GM13977 (cell line): Measurements from ENCODE around the gene TMEM97.

Source experiments
- DNase-seq: peaks from one replicate; pipeline ENCODE4 v3.0.0; 2012; ENCODE audit warnings: low spot score
- in situ Hi-C: fragments of 300-500 bp; cut with MboI; formaldehyde crosslinking; loops from one replicate; pipeline ENCODE4 v1.12.0; 2022; ENCODE audit warnings: low sequenced_read_pairs, low pct_unique_long_range_greater_than_20kb, mixed read lengths, inconsistent platforms; ENCODE audit not compliant: unreplicated experiment
- TF ChIP-seq, protein P1 (sequence below): IDR thresholded peaks from 2 replicates; pipeline ENCODE4 v1.5.1; 2012; ENCODE audit warnings: mild to moderate bottlenecking, control low read depth; ENCODE audit not compliant: insufficient read depth; ENCODE audit errors: extremely low read depth, missing control alignments

TMEM97 gene

DNA sequence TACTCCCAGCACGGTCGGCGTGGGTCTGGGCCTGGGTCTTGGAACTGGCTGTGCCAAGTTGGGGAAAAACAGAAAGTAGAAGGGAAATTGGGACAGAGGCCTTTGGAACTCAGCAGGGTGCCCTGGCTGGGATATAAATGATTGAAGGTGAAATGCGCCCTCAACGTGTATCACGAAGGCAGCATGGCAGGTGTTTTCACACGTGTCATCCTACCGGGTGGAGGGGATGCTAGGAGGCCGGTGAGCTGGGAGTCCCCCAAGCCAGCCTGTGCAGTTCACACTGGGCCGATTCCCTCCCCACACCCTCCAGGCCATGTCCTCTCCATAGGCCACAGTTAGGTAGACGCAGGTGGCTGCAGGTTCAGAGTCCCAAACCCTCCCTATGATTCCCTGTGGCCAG lies 22.5 kb downstream of the TMEM97 start:
- DNase-seq = no peak
- TF ChIP-seq, protein P1, sequence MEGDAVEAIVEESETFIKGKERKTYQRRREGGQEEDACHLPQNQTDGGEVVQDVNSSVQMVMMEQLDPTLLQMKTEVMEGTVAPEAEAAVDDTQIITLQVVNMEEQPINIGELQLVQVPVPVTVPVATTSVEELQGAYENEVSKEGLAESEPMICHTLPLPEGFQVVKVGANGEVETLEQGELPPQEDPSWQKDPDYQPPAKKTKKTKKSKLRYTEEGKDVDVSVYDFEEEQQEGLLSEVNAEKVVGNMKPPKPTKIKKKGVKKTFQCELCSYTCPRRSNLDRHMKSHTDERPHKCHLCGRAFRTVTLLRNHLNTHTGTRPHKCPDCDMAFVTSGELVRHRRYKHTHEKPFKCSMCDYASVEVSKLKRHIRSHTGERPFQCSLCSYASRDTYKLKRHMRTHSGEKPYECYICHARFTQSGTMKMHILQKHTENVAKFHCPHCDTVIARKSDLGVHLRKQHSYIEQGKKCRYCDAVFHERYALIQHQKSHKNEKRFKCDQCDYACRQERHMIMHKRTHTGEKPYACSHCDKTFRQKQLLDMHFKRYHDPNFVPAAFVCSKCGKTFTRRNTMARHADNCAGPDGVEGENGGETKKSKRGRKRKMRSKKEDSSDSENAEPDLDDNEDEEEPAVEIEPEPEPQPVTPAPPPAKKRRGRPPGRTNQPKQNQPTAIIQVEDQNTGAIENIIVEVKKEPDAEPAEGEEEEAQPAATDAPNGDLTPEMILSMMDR = no peak
- in situ Hi-C loops = no loop called here

DNA sequence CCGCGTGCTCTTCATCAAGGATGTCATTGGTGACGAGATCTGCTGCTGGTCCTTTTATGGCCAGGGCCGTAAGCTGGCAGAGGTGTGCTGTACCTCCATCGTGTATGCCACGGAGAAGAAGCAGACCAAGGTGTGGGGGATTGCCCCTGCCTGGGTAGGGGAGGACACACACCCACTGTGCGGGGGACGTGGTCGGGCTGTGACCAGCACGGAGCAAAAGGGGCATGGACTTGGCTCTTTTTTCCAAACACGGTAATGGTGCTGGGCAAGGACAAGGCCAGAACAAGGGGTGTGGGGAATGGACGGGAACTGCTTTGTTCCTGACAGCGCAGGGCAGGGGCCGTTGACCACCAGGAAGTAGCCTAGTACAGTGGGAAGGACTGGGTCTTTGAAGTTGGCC lies 23.3 kb downstream of the TMEM97 start:
- DNase-seq = no peak

DNA sequence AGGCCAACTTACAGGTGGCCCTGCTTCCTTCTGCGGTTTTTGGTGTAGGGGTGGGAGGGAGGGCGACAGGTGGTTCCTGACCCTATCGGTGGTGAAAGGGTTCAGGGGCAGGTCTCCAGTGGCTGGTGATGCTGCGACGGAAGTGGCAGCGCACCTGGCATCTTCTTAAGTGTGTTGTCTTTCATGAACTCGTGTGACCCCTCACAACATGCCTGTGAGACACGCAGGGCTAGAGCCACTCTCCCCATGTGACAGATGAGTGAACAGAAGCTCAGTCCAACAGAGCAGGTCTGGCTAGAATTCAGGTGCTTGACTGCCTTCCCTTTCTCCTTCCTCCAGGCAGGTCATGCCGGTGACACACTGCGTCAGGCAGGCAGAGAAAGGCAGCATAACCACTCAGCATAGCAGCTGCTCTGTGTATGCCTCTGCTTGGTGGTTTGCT lies 24.5 kb downstream of the TMEM97 start:
- in situ Hi-C loops = no loop called here
- TF ChIP-seq, protein P1 = no peak
- no peak for DNase-seq

More for the DNA sequence above, 23.3 kb downstream of the TMEM97 start:
- in situ Hi-C loops = no loop called here
- TF ChIP-seq, protein P1 = no peak

DNA sequence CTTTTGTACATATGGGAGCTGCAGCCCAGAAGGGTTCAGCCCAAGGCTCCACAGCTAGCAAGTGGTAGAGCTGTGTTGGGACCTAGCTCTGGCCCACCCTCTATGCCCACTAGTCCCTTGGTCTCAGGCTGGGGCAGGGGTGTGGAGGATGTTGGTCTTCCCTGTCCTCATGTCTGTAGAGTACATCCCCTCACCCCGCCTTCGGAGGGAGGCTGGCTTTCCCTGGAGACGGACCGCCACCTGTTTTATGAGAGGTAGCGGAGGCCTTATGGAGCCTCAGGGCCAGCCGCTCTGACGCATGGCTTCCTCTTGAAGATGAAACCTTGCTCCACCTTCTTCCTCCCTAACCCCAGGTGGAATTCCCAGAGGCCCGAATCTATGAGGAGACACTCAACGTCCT lies 25.0 kb downstream of the TMEM97 start:
- TF ChIP-seq, protein P1 = no peak
- no peak for DNase-seq
- in situ Hi-C loops = no loop called here

DNA sequence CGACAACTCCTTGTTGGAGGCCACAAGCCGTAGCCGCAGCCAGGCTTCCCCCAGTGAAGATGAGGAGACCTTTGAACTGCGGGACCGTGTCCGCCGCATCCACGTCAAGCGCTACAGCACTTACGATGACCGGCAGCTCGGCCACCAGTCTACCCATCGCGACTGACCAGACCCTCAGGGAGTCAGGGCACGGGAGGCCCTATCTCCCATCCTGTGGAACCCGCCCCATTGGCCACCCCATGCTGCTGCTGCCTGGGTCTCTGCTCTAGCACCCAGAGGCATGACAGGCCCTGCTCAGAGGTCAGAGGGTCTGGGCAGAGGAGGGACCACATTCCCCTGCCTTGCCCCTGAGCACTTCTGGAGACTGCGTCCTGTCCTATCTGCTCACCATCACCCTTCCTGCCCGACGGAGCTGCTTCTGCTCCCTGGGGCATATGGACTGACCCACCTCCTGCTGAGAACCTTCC lies 25.5 kb downstream of the TMEM97 start:
- DNase-seq = no peak
- TF ChIP-seq, protein P1 = no peak
- in situ Hi-C loops = no loop called here

DNA sequence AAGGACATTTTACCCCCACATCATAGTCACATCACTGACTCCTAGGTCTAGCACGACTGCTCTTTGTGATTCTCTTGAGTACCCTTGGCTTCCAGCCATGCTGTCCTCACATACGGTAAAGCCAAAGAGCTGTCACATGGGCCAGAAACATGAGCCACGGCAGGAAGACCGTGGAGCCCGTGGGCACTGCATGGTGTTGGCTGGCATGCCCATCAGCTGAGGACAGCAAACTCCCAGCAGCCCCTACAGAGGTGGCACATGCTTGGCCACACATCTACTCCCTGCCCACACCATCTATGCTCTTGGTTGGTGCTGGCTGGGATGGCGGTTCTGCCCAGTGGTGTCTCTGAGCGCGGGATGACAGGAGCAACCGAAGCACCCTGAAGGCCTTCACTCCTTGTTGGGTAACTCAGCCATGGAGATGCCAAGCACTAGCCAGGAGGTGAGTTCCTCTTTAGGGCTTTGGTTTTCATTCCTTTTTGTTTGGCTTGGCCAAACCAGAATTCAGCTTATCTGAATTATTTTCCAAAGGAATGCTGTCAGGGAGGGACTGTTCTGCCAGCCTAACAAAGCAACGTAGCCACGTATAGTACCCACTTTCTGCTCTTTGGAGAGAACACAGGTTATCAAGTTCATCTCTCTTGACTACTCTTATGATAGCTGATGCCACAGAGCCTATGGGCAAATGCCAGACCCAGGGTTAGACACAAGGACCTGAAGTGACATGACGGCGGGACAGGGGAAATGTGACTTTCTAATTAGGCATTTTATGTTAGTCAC lies 26.6 kb downstream of the TMEM97 start:
- in situ Hi-C loops = no loop called here
- no peak for DNase-seq
- TF ChIP-seq, protein P1 = no peak

DNA sequence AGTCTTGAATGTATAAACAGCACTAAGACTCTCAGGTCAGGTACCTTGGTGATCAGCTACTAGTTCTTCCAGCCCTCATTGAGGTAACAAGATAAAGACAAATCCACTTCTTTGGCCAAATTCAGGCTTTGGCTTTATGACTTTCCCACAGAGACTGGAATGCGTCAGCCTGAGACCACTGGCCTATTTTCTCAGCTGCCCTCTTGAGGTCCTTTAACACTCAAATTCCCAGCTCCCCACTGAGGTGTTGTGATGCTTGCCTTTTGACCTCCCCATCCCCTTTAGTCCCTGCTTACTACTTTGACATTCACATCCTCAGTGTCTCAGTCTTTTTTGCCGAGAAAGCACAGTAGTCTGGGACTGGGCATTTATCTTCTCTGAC lies 27.2 kb downstream of the TMEM97 start:
- in situ Hi-C loops = no loop called here
- TF ChIP-seq, protein P1 = no peak
- DNase-seq = no peak
